Effector memory CD4-positive, alpha-beta T cell (primary cell): Measurements from ENCODE around the gene PEMT.

ENCODE experiments used
- DNase-seq, 3 donors: peaks; one replicate each; pipeline ENCODE4 v3.0.0-alpha.2; 2020
- H3K27ac ChIP-seq: 2 replicates; pipeline ENCODE4 v1.7.0; 2013; ENCODE audit warnings: mild to moderate bottlenecking, low read length, moderate library complexity; ENCODE audit not compliant: insufficient read depth, poor library complexity, severe bottlenecking
- H3K27me3 ChIP-seq: replicated peaks from 2 replicates; pipeline ENCODE4 v1.7.0; 2013; ENCODE audit warnings: mild to moderate bottlenecking, low read length; ENCODE audit not compliant: insufficient read depth, control insufficient read depth, poor library complexity, severe bottlenecking
- H3K36me3 ChIP-seq: 2 replicates; pipeline ENCODE4 v1.7.0; 2013; ENCODE audit warnings: mild to moderate bottlenecking, low read length, moderate library complexity; ENCODE audit not compliant: control insufficient read depth, insufficient read depth
- H3K4me1 ChIP-seq: 2 replicates; pipeline ENCODE4 v1.7.0; 2013; ENCODE audit warnings: low read length, mild to moderate bottlenecking; ENCODE audit not compliant: control insufficient read depth, insufficient read depth, poor library complexity, severe bottlenecking
- H3K4me3 ChIP-seq: 2 replicates; pipeline ENCODE4 v1.7.0; 2013; ENCODE audit warnings: low read length, low read depth, mild to moderate bottlenecking; ENCODE audit not compliant: insufficient read depth, poor library complexity, severe bottlenecking
- H3K9me3 ChIP-seq: 2 replicates; pipeline ENCODE4 v1.7.0; 2013; ENCODE audit warnings: mild to moderate bottlenecking, low read length, moderate library complexity; ENCODE audit not compliant: control insufficient read depth

The PEMT gene

DNA sequence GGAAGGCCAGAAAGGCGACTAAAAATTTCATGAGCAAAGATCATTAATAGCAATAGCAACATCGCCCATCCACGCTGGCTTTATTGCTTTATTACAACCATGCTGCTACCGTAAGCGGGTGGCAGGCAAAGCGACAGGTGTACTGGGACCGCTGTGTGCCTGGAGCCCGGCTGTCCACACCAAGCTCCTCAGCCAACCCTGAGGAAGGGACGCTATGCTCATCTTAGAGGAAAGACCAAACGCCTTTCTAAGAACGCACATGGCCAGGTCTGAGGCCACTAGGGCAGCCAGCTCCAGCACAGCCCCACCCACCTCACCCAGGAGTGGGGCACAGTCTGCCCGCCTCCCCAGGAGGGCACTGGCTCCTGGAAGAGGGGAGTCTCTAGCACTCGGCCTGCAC is 28.0 kb downstream of the PEMT start:
- Histone ChIP-seq H3K4me3 (no peak overlapping the region), H3K9me3 (no peaks in the 10 kb centered on the region), H3K27ac (no peak overlapping the region), H3K4me1 (no peaks in the 10 kb centered on the region), H3K36me3 (no peaks in the 10 kb centered on the region), H3K27me3 (no peaks in the 10 kb centered on the region)
- no peak for DNase-seq

DNA sequence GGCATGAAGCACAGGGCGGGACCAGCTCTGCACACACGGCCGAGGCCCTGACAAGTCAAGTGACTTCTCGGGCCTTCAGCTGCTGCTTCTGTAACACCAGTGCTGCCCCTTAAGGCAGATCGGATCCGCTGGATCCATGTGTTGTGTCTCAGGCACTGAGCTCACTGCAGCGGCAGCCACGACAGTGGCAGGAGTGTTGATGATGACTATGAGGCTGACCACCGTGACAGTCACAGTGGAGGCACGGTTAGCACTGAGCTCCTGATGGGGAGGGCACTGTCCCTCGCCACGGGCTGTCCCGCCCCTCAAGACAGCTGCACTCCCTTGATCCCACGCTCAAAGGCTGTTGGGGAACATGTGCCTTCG is 29.4 kb downstream of the PEMT start:
- H3K27me3 ChIP-seq: no peaks in the 10 kb centered on the region
- no peak overlapping the region for H3K4me3 ChIP-seq
- no peak for DNase-seq
- no peaks in the 10 kb centered on the region for H3K9me3 ChIP-seq
- H3K27ac ChIP-seq: no peak overlapping the region
- H3K36me3 ChIP-seq: no peaks in the 10 kb centered on the region
- H3K4me1 ChIP-seq: no peaks in the 10 kb centered on the region

GRCh38 chr17:17561408-17562145 is 29.9 kb downstream of the PEMT start:
- Histone ChIP-seq H3K36me3 (no peaks in the 10 kb centered on the region), H3K9me3 (no peaks in the 10 kb centered on the region), H3K27ac (no peak overlapping the region), H3K4me1 (no peaks in the 10 kb centered on the region), H3K4me3 (no peak overlapping the region), H3K27me3 (no peaks in the 10 kb centered on the region)
- DNase-seq: no peak

- DNase-seq: no peak
- H3K4me3 ChIP-seq: no peak overlapping the region
- no peak overlapping the region for H3K27ac ChIP-seq
Measured at GRCh38 chr17:17560975-17561374, 30.5 kb downstream of the PEMT start.

GRCh38 chr17:17560167-17560566 is 31.3 kb downstream of the PEMT start:
- no peaks in the 10 kb centered on the region for H3K36me3 ChIP-seq
- DNase-seq: no peak

More at GRCh38 chr17:17560975-17561374, 30.5 kb downstream of the PEMT start:
- no peaks in the 10 kb centered on the region for H3K27me3 ChIP-seq
- H3K36me3 ChIP-seq: no peaks in the 10 kb centered on the region
- no peaks in the 10 kb centered on the region for H3K4me1 ChIP-seq
- H3K9me3 ChIP-seq: no peaks in the 10 kb centered on the region

GRCh38 chr17:17559164-17559563 is 32.3 kb downstream of the PEMT start:
- H3K4me3 ChIP-seq: no peak overlapping the region
- H3K27me3 ChIP-seq: no peaks in the 10 kb centered on the region
- DNase-seq: no peak
- H3K36me3 ChIP-seq: no peaks in the 10 kb centered on the region
- no peak overlapping the region for H3K27ac ChIP-seq
- H3K9me3 ChIP-seq: no peaks in the 10 kb centered on the region
- no peaks in the 10 kb centered on the region for H3K4me1 ChIP-seq

More at GRCh38 chr17:17560167-17560566, 31.3 kb downstream of the PEMT start:
- Histone ChIP-seq H3K4me3 (no peak overlapping the region), H3K27ac (no peak overlapping the region), H3K27me3 (no peaks in the 10 kb centered on the region), H3K9me3 (no peaks in the 10 kb centered on the region), H3K4me1 (no peaks in the 10 kb centered on the region)

DNA sequence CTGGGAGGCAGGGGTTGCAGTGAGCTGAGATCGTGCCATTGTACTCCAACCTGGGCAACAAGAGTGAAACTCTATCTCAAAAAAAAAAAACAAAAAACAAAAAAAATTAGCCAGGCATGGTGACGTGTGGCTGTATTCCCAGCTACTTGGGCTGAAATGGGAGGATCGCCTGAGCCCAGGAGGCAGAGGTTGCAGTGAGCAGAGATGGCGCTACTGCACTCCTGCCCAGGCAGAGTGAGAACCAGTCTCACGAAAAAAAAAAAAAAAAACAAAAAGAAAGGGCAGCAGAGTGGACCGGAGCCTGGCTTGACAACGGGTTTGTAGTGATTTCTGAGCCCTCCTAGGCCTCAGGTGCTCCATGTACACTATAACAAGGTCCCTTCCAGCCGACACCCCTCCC is 33.1 kb downstream of the PEMT start:
- Histone ChIP-seq H3K27ac (no peak overlapping the region), H3K4me3 (no peak overlapping the region), H3K27me3 (no peaks in the 10 kb centered on the region), H3K9me3 (no peaks in the 10 kb centered on the region), H3K4me1 (no peaks in the 10 kb centered on the region), H3K36me3 (no peaks in the 10 kb centered on the region)
- no peak for DNase-seq

DNA sequence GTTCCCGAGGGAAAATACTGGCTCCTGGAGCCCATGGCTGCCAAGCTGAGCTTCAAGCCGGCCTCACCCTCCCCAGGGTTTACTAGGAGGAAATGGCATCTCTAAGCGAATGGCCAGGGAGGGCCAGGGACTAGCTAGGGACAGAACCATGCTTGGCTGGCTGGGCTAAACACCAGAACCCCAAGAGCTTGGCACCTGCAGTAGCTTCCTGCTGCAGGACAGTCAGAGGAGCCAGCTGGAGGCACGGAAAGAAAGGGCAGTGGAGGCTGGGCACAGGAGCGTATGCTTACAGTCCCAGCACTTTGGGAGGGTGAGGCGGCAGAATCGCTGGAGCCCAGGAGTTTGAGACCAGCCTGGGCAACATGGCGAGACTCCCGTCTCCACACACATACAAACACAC is 33.7 kb downstream of the PEMT start:
- Histone ChIP-seq H3K27me3 (no peaks in the 10 kb centered on the region), H3K4me1 (no peaks in the 10 kb centered on the region), H3K4me3 (no peak overlapping the region), H3K36me3 (no peaks in the 10 kb centered on the region), H3K27ac (no peak overlapping the region), H3K9me3 (no peaks in the 10 kb centered on the region)
- DNase-seq: no peak

GRCh38 chr17:17556671-17557070 is 34.8 kb downstream of the PEMT start:
- no peaks in the 10 kb centered on the region for H3K27me3 ChIP-seq
- DNase-seq: no peak
- H3K9me3 ChIP-seq: no peaks in the 10 kb centered on the region
- H3K36me3 ChIP-seq: no peaks in the 10 kb centered on the region
- no peak overlapping the region for H3K27ac ChIP-seq
- H3K4me1 ChIP-seq: no peaks in the 10 kb centered on the region
- H3K4me3 ChIP-seq: no peak overlapping the region

- no peak for DNase-seq
- Histone ChIP-seq H3K4me3 (no peak overlapping the region), H3K27ac (no peak overlapping the region), H3K36me3 (no peaks in the 10 kb centered on the region), H3K4me1 (no peaks in the 10 kb centered on the region), H3K27me3 (no peaks in the 10 kb centered on the region), H3K9me3 (no peaks in the 10 kb centered on the region)
Measured at GRCh38 chr17:17555906-17556305, 35.6 kb downstream of the PEMT start.
